Mesendoderm (in vitro differentiated cells): ENCODE data around the gene MTERF4.
"Not testable (repeated sequence)": the region's sequence is repeated elsewhere in the genome, so short reads cannot be mapped to it uniquely, and the experiment has no call there.

Experiments
- DNase-seq: peaks from one replicate; pipeline ENCODE4 v3.0.0; 2013
- H2AK5ac ChIP-seq: 2 replicates; pipeline ENCODE4 v1.6.1; 2013; ENCODE audit warnings: low read length, inconsistent platforms
- H2BK120ac ChIP-seq: 2 replicates; pipeline ENCODE4 v1.6.1; 2013; ENCODE audit warnings: low read depth, mild to moderate bottlenecking, low read length, moderate library complexity, mixed read lengths
- H2BK15ac ChIP-seq: replicated peaks from 2 replicates; pipeline ENCODE4 v1.6.1; 2013; ENCODE audit warnings: low read depth, mild to moderate bottlenecking, moderate library complexity
- H2BK5ac ChIP-seq: 2 replicates; pipeline ENCODE4 v1.6.1; 2013; ENCODE audit warnings: low read length, inconsistent platforms
- H3K18ac ChIP-seq: 2 replicates; pipeline ENCODE4 v1.6.1; 2013; ENCODE audit warnings: mild to moderate bottlenecking, low read length, mixed read lengths
- H3K23ac ChIP-seq: one replicate; pipeline ENCODE4 v1.6.1; 2013; ENCODE audit warnings: low read length
- H3K27ac ChIP-seq: 2 replicates; pipeline ENCODE4 v1.5.1; 2013; ENCODE audit warnings: low read depth, mild to moderate bottlenecking, inconsistent platforms, low read length, moderate library complexity
- H3K27me3 ChIP-seq: 2 replicates; pipeline ENCODE4 v1.6.1; 2013; ENCODE audit warnings: low read length, control low read depth, mild to moderate bottlenecking, inconsistent platforms; ENCODE audit not compliant: insufficient read depth, poor library complexity
- H3K36me3 ChIP-seq: 2 replicates; pipeline ENCODE4 v1.6.1; 2013; ENCODE audit warnings: low read length, inconsistent platforms; ENCODE audit not compliant: control insufficient read depth, insufficient read depth
- H3K4ac ChIP-seq: one replicate; pipeline ENCODE4 v1.6.1; 2013; ENCODE audit warnings: low read depth, mild to moderate bottlenecking, low read length, moderate library complexity
- H3K4me1 ChIP-seq: 2 replicates; pipeline ENCODE4 v1.6.1; 2013; ENCODE audit warnings: low read depth, low read length, inconsistent platforms; ENCODE audit not compliant: control insufficient read depth
- H3K4me2 ChIP-seq: 2 replicates; pipeline ENCODE4 v1.6.1; 2013; ENCODE audit warnings: low read length
- H3K4me3 ChIP-seq: 2 replicates; pipeline ENCODE4 v1.5.1; 2013; ENCODE audit warnings: mild to moderate bottlenecking, low read length
- H3K56ac ChIP-seq: one replicate; pipeline ENCODE4 v1.6.1; 2013; ENCODE audit warnings: low read length
- H3K79me1 ChIP-seq: 2 replicates; pipeline ENCODE4 v1.6.1; 2013; ENCODE audit warnings: low read length, inconsistent platforms
- H3K79me2 ChIP-seq: 2 replicates; pipeline ENCODE4 v1.6.1; 2013; ENCODE audit warnings: mild to moderate bottlenecking, low read length; ENCODE audit not compliant: control insufficient read depth, insufficient read depth
- H3K9ac ChIP-seq: 2 replicates; pipeline ENCODE4 v1.6.1; 2013; ENCODE audit warnings: low read length, inconsistent platforms
- H4K5ac ChIP-seq: one replicate; pipeline ENCODE4 v1.6.1; 2013; ENCODE audit warnings: low read length
- H4K8ac ChIP-seq: one replicate; pipeline ENCODE4 v1.6.1; 2013; ENCODE audit warnings: low read depth, mild to moderate bottlenecking, control low read depth, low read length, moderate library complexity
- WGBS: extraction: QIAGEN DNeasy Blood & Tissue Kit; methylation state at CpG from one replicate; pipeline ENCODE4 v1.1.7; 2013; ENCODE audit warnings: low lambda C conversion rate, missing lambda C conversion rate; ENCODE audit not compliant: insufficient coverage; ENCODE audit errors: extremely low coverage; 5-methylcytosine and 5-hydroxymethylcytosine counted together

Gene MTERF4

DNA sequence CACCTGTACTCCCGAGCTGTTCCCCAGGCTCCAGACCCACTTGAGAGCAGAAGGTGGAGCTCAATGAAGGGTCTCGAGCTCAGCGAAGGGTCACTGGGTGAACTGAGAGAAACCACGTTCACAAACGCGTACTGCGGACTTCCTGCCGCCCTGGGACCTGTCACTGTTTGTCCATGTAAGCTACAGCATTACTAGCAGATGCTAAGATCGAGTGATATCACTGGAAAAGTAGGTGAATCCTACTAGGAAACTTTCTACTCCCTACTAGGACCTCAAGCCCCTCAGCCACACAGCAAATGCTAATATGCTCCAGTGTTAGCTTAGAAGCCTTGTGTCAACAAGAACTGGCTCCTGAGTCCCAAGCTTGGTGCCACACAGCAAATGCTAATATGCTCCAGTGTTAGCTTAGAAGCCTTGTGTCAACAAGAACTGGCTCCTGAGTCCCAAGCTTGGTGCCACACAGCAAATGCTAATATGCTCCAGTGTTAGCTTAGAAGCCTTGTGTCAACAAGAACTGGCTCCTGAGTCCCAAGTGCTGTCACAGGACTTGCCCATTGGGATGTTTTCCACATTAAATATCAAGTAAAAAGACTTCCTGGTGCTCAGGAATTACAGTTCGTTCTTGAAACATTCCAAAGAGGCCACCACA lies 8.8 kb downstream of the MTERF4 start:
- H3K23ac ChIP-seq, H2BK120ac ChIP-seq, H3K4me3 ChIP-seq, H2BK5ac ChIP-seq, H3K4ac ChIP-seq, H3K9ac ChIP-seq, DNase-seq, H3K79me1 ChIP-seq, H3K4me1 ChIP-seq, H3K56ac ChIP-seq, H3K18ac ChIP-seq, H3K36me3 ChIP-seq, H2AK5ac ChIP-seq, H3K4me2 ChIP-seq, H3K27me3 ChIP-seq, H3K79me2 ChIP-seq, H3K27ac ChIP-seq, H4K8ac ChIP-seq, H2BK15ac ChIP-seq, H4K5ac ChIP-seq: not testable (repeated sequence)
- no CpG with 5 or more reads among the region's 10 CpGs for WGBS

GRCh38 chr2:241092677-241093076 lies 9.4 kb downstream of the MTERF4 start:
- no peak overlapping the region for H3K9ac ChIP-seq
- no peaks in the 10 kb centered on the region for H3K79me2 ChIP-seq
- no peak for DNase-seq
- H2BK15ac ChIP-seq: no peak overlapping the region
- no peak overlapping the region for H2AK5ac ChIP-seq
- H3K27me3 ChIP-seq: no peaks in the 10 kb centered on the region
- H3K4me3 ChIP-seq: no peak overlapping the region
- H3K36me3 ChIP-seq: peaks cover 10% of the 10 kb centered on the region
- no peak overlapping the region for H3K27ac ChIP-seq
- H2BK120ac ChIP-seq: no peak overlapping the region
- no peak overlapping the region for H3K56ac ChIP-seq
- peaks cover 8% of the 10 kb centered on the region for H3K79me1 ChIP-seq
- no peak overlapping the region for H3K23ac ChIP-seq
- H3K4ac ChIP-seq: no peak overlapping the region
- no peaks in the 10 kb centered on the region for H3K4me1 ChIP-seq
- H4K5ac ChIP-seq: no peak overlapping the region
- no peak overlapping the region for H4K8ac ChIP-seq
- H3K4me2 ChIP-seq: no peak overlapping the region
- no peak overlapping the region for H3K18ac ChIP-seq
- H2BK5ac ChIP-seq: no peak overlapping the region
- no CpG with 5 or more reads among the region's 8 CpGs for WGBS

- H3K4ac ChIP-seq: no peak overlapping the region
- no peaks in the 10 kb centered on the region for H3K79me2 ChIP-seq
- no peak overlapping the region for H3K9ac ChIP-seq
- H4K8ac ChIP-seq: no peak overlapping the region
- no peak overlapping the region for H3K18ac ChIP-seq
- no peak overlapping the region for H2AK5ac ChIP-seq
- H2BK5ac ChIP-seq: no peak overlapping the region
- H2BK120ac ChIP-seq: no peak overlapping the region
- H3K36me3 ChIP-seq: peaks cover 10% of the 10 kb centered on the region
- H4K5ac ChIP-seq: no peak overlapping the region
- H3K27me3 ChIP-seq: no peaks in the 10 kb centered on the region
- no peaks in the 10 kb centered on the region for H3K4me1 ChIP-seq
- H3K79me1 ChIP-seq: peaks cover 4% of the 10 kb centered on the region
- H3K4me3 ChIP-seq: no peak overlapping the region
- H3K27ac ChIP-seq: no peak overlapping the region
- H2BK15ac ChIP-seq: no peak overlapping the region
- no peak overlapping the region for H3K4me2 ChIP-seq
- DNase-seq: no peak
- no peak overlapping the region for H3K23ac ChIP-seq
- no CpG with 5 or more reads among the region's 22 CpGs for WGBS
- no peak overlapping the region for H3K56ac ChIP-seq
Measured at GRCh38 chr2:241091734-241092445, 10.2 kb downstream of the MTERF4 start.

DNA sequence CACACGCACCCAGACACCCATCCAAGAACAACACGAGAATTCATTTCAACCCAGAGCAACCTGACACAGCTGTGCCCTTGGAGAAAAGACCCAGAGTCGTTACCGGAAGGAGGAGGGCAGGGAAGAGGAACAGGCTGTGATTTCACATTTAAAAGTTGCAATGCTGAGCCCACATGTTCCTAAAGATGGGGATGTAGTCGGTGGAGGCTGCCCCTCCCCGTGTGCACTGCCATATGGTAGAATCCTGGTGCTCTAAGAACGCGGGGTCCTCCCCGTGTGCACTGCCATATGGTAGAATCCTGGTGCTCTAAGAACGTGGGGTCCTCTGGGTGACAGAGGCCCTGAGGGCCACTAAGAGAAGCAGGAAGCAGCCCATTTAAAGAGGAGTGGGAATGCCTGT lies 10.9 kb downstream of the MTERF4 start:
- Histone ChIP-seq H2BK120ac (no peak overlapping the region), H3K18ac (no peak overlapping the region), H2AK5ac (no peak overlapping the region), H3K4ac (no peak overlapping the region), H3K23ac (no peak overlapping the region), H4K8ac (no peak overlapping the region), H3K79me1 (peaks cover 4% of the 10 kb centered on the region), H4K5ac (no peak overlapping the region), H3K4me1 (no peaks in the 10 kb centered on the region), H3K56ac (no peak overlapping the region), H3K4me2 (no peak overlapping the region), H2BK15ac (no peak overlapping the region), H3K4me3 (no peak overlapping the region), H3K27me3 (no peaks in the 10 kb centered on the region), H3K79me2 (no peaks in the 10 kb centered on the region), H3K9ac (no peak overlapping the region), H3K27ac (no peak overlapping the region), H2BK5ac (no peak overlapping the region), H3K36me3 (peaks cover 9% of the 10 kb centered on the region)
- DNase-seq: no peak
- no CpG with 5 or more reads among the region's 10 CpGs for WGBS

DNA sequence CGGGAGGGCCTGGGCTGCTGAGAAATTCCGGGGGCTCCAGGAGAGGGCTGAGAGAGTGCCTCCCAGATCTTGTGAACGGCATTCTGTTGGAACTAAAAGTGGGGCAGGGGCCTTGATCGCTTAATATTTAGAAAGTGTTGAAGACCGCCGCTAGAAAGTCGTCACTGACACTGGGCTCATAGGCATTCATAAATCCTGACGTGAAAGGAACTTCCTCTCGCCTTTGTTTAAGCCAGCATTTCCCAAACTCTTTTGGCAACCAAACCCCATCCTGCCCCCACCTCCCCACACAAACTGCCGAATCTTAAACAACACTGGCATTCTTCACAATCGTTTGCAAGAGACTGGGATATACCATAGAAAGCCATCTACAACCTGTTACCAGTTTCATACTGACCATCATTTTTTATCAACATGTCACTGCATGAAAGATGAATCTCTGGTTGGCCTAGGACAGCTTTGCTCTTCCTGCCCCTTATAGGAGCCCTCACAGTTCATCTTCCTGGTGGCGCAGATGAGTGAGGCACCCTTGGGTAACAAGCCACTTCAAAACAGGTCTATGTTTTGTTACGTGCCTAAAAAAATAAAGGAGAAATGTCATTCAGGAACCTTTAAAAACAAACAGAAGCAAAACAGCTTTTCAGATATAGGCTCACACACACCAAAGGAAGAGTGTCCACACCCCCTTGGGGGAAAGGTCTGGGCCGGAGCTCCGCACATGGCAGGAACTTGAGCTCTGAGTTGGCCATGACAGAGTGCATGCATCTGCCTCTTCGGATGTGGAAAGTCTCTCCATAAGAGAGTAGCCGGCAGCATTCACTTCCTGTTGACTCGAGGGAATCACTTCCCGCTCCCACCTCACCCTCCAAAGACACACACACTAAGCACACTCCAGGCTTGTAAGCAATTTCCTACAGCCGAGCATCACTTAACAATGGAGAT lies 13.0 kb downstream of the MTERF4 start:
- no peak for DNase-seq
- no peak overlapping the region for H2BK5ac ChIP-seq
- no peak overlapping the region for H3K9ac ChIP-seq
- H3K4me2 ChIP-seq: no peak overlapping the region
- no peaks in the 10 kb centered on the region for H3K4me1 ChIP-seq
- H3K27me3 ChIP-seq: no peaks in the 10 kb centered on the region
- no peak overlapping the region for H3K4me3 ChIP-seq
- H3K23ac ChIP-seq: no peak overlapping the region
- no CpG with 5 or more reads among the region's 20 CpGs for WGBS
- H3K79me2 ChIP-seq: no peaks in the 10 kb centered on the region
- no peak overlapping the region for H2BK120ac ChIP-seq
- H3K56ac ChIP-seq: no peak overlapping the region
- no peak overlapping the region for H3K27ac ChIP-seq
- H3K18ac ChIP-seq: no peak overlapping the region
- peaks cover 5% of the 10 kb centered on the region for H3K36me3 ChIP-seq
- no peak overlapping the region for H2AK5ac ChIP-seq
- H3K79me1 ChIP-seq: no peaks in the 10 kb centered on the region
- no peak overlapping the region for H3K4ac ChIP-seq
- H4K8ac ChIP-seq: no peak overlapping the region
- no peak overlapping the region for H4K5ac ChIP-seq
- no peak overlapping the region for H2BK15ac ChIP-seq
